HG03378 (cell line): Measurements from ENCODE around the gene HOXA2.

ENCODE experiments used
- ATAC-seq: cut with Tn5 transposase; IDR thresholded peaks from one replicate; pipeline ENCODE4 v1.9.1; 2021; ENCODE audit warnings: mild to moderate bottlenecking, moderate library complexity; ENCODE audit not compliant: unreplicated experiment

The HOXA2 gene

GRCh38 chr7:27112955-27113949 lies 10.8 kb upstream of the HOXA2 start:
- ATAC-seq = no peak

- ATAC-seq = no peak
Measured at GRCh38 chr7:27112361-27112760, 9.9 kb upstream of the HOXA2 start.

- no peak for ATAC-seq
Measured at GRCh38 chr7:27111751-27112277, 9.3 kb upstream of the HOXA2 start.

GRCh38 chr7:27111042-27111750 lies 8.7 kb upstream of the HOXA2 start:
- ATAC-seq = no peak

GRCh38 chr7:27110186-27111031 lies 7.9 kb upstream of the HOXA2 start:
- ATAC-seq = no peak

GRCh38 chr7:27109466-27110185 lies 7.1 kb upstream of the HOXA2 start:
- no peak for ATAC-seq

GRCh38 chr7:27108390-27109127 lies 6.1 kb upstream of the HOXA2 start:
- ATAC-seq = no peak

- ATAC-seq = no peak
Measured at GRCh38 chr7:27107391-27108381, 5.2 kb upstream of the HOXA2 start.

- ATAC-seq = no peak
Measured at GRCh38 chr7:27106901-27107240, 4.4 kb upstream of the HOXA2 start.

- ATAC-seq = no peak
Measured at GRCh38 chr7:27106181-27106900, 3.9 kb upstream of the HOXA2 start.

- ATAC-seq = no peak
Measured at GRCh38 chr7:27105301-27106031, 3.0 kb upstream of the HOXA2 start.

GRCh38 chr7:27104341-27105058 lies 2.0 kb upstream of the HOXA2 start:
- ATAC-seq = no peak

- ATAC-seq = no peak
Measured at GRCh38 chr7:27103489-27104226, 1.2 kb upstream of the HOXA2 start.

- ATAC-seq = no peak
Measured at GRCh38 chr7:27101957-27102580, 414 bp downstream of the HOXA2 start.
